Neural cell (in vitro differentiated cells): ENCODE measurements around the gene SLCO2B1. TPM values are rescaled to one million over a fixed set of nuclear protein-coding genes. Genes with fewer than 3 reads are reported as not detected.

Source experiments
- H2AFZ ChIP-seq: fragments of 200-600, 300-800 bp; sonication (generic), shearing (Covaris generic); 2 replicates; pipeline ENCODE4 v1.6.0; 2014; ENCODE audit warnings: low read depth, mild to moderate bottlenecking, antibody characterized with exemption, low read length, moderate library complexity
- H3F3A ChIP-seq: fragments of 200-600 bp; shearing (Covaris generic); 2 replicates; pipeline ENCODE4 v1.6.1; 2016; ENCODE audit warnings: mild to moderate bottlenecking, moderate library complexity, mixed read lengths, antibody characterized with exemption, low read length; ENCODE audit not compliant: insufficient read depth, poor library complexity, severe bottlenecking
- H3K27ac ChIP-seq: fragments of 200-600, 300-800 bp; sonication (generic), shearing (Covaris generic); 2 replicates; pipeline ENCODE4 v1.5.1; 2014; ENCODE audit warnings: mild to moderate bottlenecking, low read length, moderate library complexity
- H3K27me3 ChIP-seq: fragments of 300-800, 200-600 bp; sonication (generic), shearing (Covaris generic); 2 replicates; pipeline ENCODE4 v1.6.0; 2014; ENCODE audit warnings: mild to moderate bottlenecking, low read depth, low read length, moderate library complexity; ENCODE audit not compliant: insufficient read depth
- H3K36me3 ChIP-seq: fragments of 300-800, 200-600 bp; sonication (generic), shearing (Covaris generic); 2 replicates; pipeline ENCODE4 v1.5.1; 2014; ENCODE audit warnings: mild to moderate bottlenecking, antibody characterized with exemption, low read length, moderate library complexity; ENCODE audit not compliant: insufficient read depth
- H3K4me2 ChIP-seq: fragments of 300-800, 200-600 bp; sonication (generic), shearing (Covaris generic); 2 replicates; pipeline ENCODE4 v1.6.0; 2014; ENCODE audit warnings: mild to moderate bottlenecking, low read length
- H3K4me3 ChIP-seq: fragments of 300-800, 200-600 bp; sonication (generic), shearing (Covaris generic); 2 replicates; pipeline ENCODE4 v1.5.1; 2014; ENCODE audit warnings: mild to moderate bottlenecking, low read length, moderate library complexity
- H3K79me2 ChIP-seq: fragments of 200-600 bp; shearing (Covaris generic); replicated peaks from 2 replicates; pipeline ENCODE4 v1.6.0; 2014; ENCODE audit warnings: mild to moderate bottlenecking, low read length, moderate library complexity; ENCODE audit not compliant: insufficient read depth
- H3K9ac ChIP-seq: fragments of 300-800, 200-600 bp; sonication (generic), shearing (Covaris generic); 2 replicates; pipeline ENCODE4 v1.6.1; 2016; ENCODE audit warnings: mild to moderate bottlenecking, low read length, mixed read lengths
- H3K9me2 ChIP-seq: fragments of 200-600 bp; shearing (Covaris generic); 2 replicates; pipeline ENCODE4 v1.6.1; 2016; ENCODE audit warnings: mild to moderate bottlenecking, low read length, mixed read lengths; ENCODE audit not compliant: insufficient read depth
- H3K9me3 ChIP-seq: fragments of 200-600, 300-800 bp; sonication (generic), shearing (Covaris generic); 2 replicates; pipeline ENCODE4 v1.6.1; 2016; ENCODE audit warnings: mild to moderate bottlenecking, mixed run types, low read length, moderate library complexity, mixed read lengths
- H4K20me1 ChIP-seq: fragments of 200-600 bp; shearing (Covaris generic); 2 replicates; pipeline ENCODE4 v1.6.1; 2016; ENCODE audit warnings: mild to moderate bottlenecking, mixed run types; ENCODE audit not compliant: insufficient read depth
- CTCF ChIP-seq: fragments of 450-650 bp; IDR thresholded peaks from 2 replicates; pipeline ENCODE4 v1.5.1; 2014; ENCODE audit warnings: antibody characterized with exemption, mild to moderate bottlenecking, moderate library complexity; ENCODE audit not compliant: poor library complexity, severe bottlenecking
- EP300 ChIP-seq: fragments of 450-650 bp; conservative IDR thresholded peaks from 2 replicates; pipeline ENCODE4 v1.6.1; 2014; ENCODE audit warnings: antibody characterized with exemption, mild to moderate bottlenecking, moderate library complexity; ENCODE audit not compliant: poor library complexity, severe bottlenecking
- EZH2 ChIP-seq: fragments of 200-600, 300-800 bp; shearing (Covaris generic), sonication (generic); IDR thresholded peaks from 2 replicates; pipeline ENCODE4 v1.6.1; 2014; ENCODE audit warnings: antibody characterized with exemption, low read length, borderline replicate concordance, mild to moderate bottlenecking; ENCODE audit not compliant: insufficient read depth, poor library complexity, severe bottlenecking
- MXI1 ChIP-seq: fragments of 450-650 bp; conservative IDR thresholded peaks from 2 replicates; pipeline ENCODE4 v1.6.1; 2014; ENCODE audit warnings: antibody characterized with exemption, mild to moderate bottlenecking; ENCODE audit not compliant: poor library complexity, severe bottlenecking
- POLR2AphosphoS5 ChIP-seq: IDR thresholded peaks from 2 replicates; pipeline ENCODE4 v1.6.1; 2012
- RAD21 ChIP-seq: fragments of 450-650 bp; conservative IDR thresholded peaks from 2 replicates; pipeline ENCODE4 v1.6.1; 2014; ENCODE audit warnings: antibody characterized with exemption, mild to moderate bottlenecking, moderate library complexity
- REST ChIP-seq: IDR thresholded peaks from 2 replicates; pipeline ENCODE4 v1.6.1; 2012; ENCODE audit warnings: borderline replicate concordance
- SMC3 ChIP-seq: fragments of 450-650 bp; conservative IDR thresholded peaks from 2 replicates; pipeline ENCODE4 v1.6.1; 2014; ENCODE audit warnings: antibody characterized with exemption, mild to moderate bottlenecking, moderate library complexity; ENCODE audit not compliant: poor library complexity
- TAF1 ChIP-seq: IDR thresholded peaks from 2 replicates; pipeline ENCODE4 v1.6.1; 2012; ENCODE audit warnings: low read depth
- polyA plus RNA-seq: library from polyadenylated mRNA; depleted of rRNA; stranded (reverse); fragments of >200 nt; gene quantifications from 2 replicates; pipeline ENCODE4 v1.2.3, GENCODE V29; 2014

SLCO2B1 gene
- polyA plus RNA-seq, 1 donor from 2014 or later = not detected

DNA sequence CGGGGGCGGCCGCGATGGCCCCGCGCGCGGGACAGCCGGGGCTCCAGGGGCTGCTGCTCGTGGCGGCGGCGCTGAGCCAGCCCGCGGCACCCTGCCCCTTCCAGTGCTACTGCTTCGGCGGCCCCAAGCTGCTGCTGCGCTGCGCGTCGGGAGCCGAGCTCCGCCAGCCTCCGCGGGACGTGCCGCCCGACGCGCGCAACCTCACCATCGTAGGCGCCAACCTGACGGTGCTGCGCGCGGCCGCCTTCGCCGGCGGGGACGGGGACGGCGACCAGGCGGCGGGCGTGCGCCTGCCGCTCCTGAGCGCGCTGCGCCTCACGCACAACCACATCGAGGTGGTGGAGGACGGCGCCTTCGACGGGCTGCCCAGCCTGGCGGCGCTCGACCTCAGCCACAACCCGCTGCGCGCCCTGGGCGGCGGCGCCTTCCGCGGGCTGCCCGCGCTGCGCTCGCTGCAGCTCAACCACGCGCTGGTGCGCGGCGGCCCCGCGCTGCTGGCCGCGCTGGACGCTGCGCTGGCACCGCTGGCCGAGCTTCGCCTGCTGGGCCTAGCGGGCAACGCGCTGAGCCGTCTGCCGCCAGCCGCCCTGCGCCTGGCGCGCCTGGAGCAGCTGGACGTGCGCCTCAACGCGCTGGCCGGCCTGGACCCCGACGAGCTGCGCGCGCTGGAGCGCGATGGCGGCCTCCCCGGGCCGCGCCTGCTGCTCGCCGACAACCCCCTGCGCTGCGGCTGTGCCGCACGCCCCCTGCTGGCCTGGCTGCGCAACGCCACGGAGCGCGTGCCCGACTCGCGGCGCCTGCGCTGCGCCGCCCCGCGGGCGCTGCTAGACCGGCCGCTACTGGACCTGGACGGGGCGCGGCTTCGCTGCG lies 90.4 kb downstream of the SLCO2B1 start:
- Histone ChIP-seq H3K36me3 (no peaks in the 10 kb centered on the region), H3K27ac (no peak overlapping the region), H3K4me3 (peak overlapping the region; percentile 73), H3K79me2 (no peaks in the 10 kb centered on the region), H3K4me2 (no peak overlapping the region), H3K27me3 (peaks cover 47% of the 10 kb centered on the region), H3K9me3 (no peaks in the 10 kb centered on the region), H3F3A (no peaks in the 10 kb centered on the region), H3K9ac (peak overlapping the region; percentile 74), H3K9me2 (no peaks in the 10 kb centered on the region), H4K20me1 (no peaks in the 10 kb centered on the region), H2AFZ (peak overlapping the region; percentile 45)
- peak; percentile 60 for TF ChIP-seq MXI1
- peak; percentile 47 for TF ChIP-seq POLR2AphosphoS5
- TF ChIP-seq RAD21 = peak; percentile 74
- TF ChIP-seq CTCF = peak; percentile 100
- peak; percentile 85 for TF ChIP-seq SMC3
- TF ChIP-seq REST = peak; percentile 34
- no peak for TF ChIP-seq EZH2
- TF ChIP-seq TAF1 = no peak
- peak; percentile 56 for TF ChIP-seq EP300

- Histone ChIP-seq H3K36me3 (no peaks in the 10 kb centered on the region), H2AFZ (peak overlapping the region; percentile 45), H3K27me3 (peaks cover 47% of the 10 kb centered on the region), H3K4me2 (no peak overlapping the region), H3K9me3 (no peaks in the 10 kb centered on the region), H4K20me1 (no peaks in the 10 kb centered on the region), H3K4me3 (peak overlapping the region; percentile 64), H3F3A (no peaks in the 10 kb centered on the region), H3K79me2 (no peaks in the 10 kb centered on the region), H3K9me2 (no peaks in the 10 kb centered on the region), H3K9ac (peak overlapping the region; percentile 74), H3K27ac (no peak overlapping the region)
- TF ChIP-seq SMC3 (peak; percentile 53), EP300 (no peak), MXI1 (no peak), REST (peak; percentile 20), RAD21 (peak; percentile 24), TAF1 (no peak)
These were observed 91.2 kb downstream of the SLCO2B1 start for GRCh38 chr11:75241906-75242644.
